ENCODE results near the gene BPIFB1.

The BPIFB1 gene

GRCh38 chr20:33282991-33283555 is at the start of gene BPIFB1:
Gene BPIFB1 (plus strand): TSS chr20:33283214. CDS start chr20:33286074, 2,860 bp downstream.
- DNase-seq, result no peak

GRCh38 chr20:33234050-33234449 is 49.0 kb upstream of the BPIFB1 start:
- no peak for DNase-seq

GRCh38 chr20:33235696-33236095 is 47.3 kb upstream of the BPIFB1 start, which contains the start of gene BPIFA1:
Gene BPIFA1 (plus strand): TSS chr20:33235996. CDS start chr20:33237712, 1,716 bp downstream.
- DNase-seq, result no peak

DNA sequence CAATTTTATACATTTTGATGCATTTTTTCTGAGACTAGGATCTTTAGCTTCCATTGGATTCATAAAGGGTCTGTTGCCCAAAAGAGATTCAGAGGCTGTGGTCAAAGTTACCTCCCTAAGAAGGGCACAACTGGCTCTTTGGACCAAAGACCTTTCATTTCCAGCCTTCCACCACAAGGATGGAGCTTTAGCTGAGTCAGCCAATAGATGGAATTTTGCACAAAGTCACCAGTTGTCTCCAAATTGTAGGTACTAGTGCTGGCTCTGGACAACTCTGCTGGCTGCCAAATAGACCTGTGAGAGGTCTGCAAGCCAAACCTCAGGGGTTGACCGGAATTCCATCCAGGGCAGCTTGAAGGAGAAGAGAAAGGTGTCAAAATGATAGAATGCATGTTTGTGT is 46.7 kb upstream of the BPIFB1 start:
- DNase-seq, result no peak

DNA sequence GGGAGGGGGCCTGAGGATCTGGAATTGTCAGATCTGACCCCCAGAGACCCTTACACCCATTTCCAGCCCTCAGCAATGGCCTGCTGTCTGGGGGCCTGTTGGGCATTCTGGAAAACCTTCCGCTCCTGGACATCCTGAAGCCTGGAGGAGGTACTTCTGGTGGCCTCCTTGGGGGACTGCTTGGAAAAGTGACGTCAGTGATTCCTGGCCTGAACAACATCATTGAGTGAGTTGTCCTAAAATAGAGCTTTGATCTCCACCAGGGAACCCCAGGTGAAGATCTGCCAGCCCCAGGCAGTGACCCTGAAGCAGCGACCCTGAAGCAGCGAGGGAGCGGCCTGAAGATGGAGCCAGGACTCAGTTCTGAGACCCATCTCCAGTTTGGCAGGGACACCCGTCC is 45.0 kb upstream of the BPIFB1 start:
- DNase-seq, result no peak

DNA sequence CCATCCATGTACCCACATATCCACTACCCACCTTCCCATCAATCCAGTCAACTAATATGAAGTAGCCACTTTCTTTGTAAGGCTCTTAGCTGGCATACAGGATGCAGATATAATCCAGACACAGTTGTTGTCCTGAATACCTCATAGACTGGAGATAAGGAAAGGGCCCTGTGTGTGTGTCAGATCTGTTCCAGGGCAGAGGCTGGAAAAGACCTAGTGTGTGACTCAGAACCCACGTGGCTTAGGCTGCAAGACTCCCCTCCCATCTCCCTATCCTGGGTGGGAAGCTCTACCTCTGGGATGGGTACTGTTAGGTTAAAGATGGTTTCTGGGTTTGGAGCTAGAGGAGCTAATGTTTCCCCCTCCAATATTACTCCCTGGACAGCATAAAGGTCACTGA is 43.6 kb upstream of the BPIFB1 start:
- no peak for DNase-seq

GRCh38 chr20:33239979-33240736 is 42.9 kb upstream of the BPIFB1 start:
- DNase-seq, result no peak

DNA sequence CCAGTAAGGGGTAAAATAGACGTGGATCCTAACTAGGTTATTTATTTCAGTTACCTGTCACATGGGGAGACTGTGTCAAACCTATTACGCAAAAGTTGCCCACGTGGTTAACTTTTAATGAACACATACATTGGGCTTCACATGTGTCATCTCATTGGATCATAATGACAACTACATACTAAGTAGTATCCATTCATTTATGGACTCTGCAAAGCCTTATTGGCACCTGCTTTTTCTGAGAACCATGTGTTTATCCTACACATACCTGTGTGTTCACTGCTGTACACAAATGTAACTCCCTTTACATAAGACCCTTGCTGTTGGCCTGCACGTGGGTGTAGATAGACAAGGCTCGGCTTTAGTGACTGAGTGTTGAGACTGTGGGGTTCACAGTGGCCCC is 42.1 kb upstream of the BPIFB1 start:
- no peak for DNase-seq

GRCh38 chr20:33242319-33243100 is 40.5 kb upstream of the BPIFB1 start:
- no peak for DNase-seq

DNA sequence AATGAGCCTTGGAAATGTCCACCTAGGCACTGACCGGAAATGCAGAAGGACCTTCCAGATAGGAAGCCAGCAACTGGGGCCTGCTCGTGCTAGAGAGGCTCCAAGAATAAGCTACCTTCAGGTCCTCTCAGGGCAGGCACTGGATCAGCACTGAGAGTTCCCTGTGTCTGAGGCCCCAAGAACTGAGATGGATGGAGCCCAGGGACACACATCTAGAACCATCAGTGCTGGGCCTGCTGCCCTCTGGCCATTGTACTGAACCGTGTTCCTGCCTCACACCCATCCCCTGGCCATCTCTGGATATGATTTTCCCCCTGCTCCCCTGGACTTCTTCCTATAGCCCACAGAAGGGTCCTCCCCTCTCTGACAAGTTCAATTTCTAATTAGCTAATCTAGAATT is 36.9 kb upstream of the BPIFB1 start:
- no peak for DNase-seq

DNA sequence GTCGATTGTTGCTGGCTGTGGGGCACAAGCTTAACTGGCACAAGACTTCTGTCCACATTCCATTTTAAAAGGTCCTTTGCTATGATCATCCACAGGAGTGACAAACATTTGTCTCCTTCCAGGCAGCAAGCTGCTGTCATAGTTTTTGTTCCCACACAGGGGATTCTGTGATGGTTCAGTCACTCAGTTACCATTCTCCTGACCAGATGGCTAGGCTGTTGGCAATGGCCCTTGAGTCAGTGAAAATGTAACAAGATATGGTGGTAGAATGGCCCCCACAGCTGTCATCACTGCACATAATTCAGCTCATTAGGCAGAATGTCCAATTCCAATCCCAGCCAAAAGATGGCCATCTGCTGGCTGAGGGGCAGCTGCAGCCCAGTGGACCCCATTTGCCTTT is 33.6 kb upstream of the BPIFB1 start:
- DNase-seq, result no peak

DNA sequence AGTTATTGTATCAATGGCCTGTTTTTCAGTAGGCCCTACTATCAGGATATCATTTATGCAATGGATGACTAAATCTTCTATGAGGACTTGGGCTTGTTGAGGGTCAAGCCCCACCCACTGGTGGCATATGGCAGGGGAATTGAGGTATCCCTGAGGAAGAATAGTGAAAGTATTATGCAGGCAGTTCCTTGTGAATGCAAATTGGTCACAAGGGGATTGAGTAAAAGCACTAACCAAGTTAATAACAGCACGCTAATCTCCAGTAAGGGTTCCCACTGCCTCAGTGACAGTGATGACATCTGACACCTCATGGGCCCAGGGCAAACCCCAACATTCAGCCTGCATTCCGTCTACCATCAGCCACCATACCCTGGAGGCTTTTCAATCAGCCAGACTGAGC is 32.3 kb upstream of the BPIFB1 start:
- DNase-seq, result no peak

GRCh38 chr20:33251496-33251895 is 31.5 kb upstream of the BPIFB1 start:
- DNase-seq, result no peak

DNA sequence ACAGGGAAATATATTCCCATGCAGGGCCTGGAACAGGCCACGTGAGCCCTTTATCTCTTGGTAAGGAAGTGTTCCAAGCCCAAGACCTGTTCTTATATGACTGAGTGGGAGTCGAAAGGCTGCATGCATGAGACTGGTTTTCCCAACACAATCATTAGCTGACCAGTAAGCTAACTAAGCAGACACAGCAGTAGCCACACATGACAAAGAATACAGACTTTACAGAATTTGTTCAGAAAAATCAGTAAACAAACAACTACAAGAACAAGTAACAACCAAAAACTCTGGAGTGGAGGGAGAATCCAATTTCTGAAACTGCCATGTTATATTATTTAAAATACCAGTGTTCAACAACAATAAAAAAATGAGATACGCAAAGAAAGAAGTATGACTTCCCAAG is 30.6 kb upstream of the BPIFB1 start:
- DNase-seq, result no peak

- DNase-seq, result no peak
These were observed 28.0 kb upstream of the BPIFB1 start for GRCh38 chr20:33255005-33255404.

DNA sequence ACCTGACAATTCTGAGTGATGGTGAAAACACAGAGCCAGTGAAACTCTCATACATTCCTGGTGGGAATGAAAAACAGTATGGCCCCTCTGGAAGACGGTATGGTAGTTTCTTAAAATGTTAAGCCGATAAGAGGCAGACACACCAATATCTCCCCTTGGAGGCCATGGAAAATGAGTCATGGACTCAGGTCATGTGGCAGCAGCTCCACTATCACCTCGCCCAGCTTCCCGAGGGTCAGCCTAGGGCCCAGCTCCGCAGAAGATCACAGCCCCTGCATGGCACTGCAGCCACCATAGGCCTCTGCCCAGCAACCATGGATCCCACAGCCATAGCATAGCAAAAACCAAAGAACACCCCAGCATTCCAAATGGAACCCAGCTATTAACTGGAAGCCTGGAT is 25.8 kb upstream of the BPIFB1 start:
- DNase-seq, result no peak

DNA sequence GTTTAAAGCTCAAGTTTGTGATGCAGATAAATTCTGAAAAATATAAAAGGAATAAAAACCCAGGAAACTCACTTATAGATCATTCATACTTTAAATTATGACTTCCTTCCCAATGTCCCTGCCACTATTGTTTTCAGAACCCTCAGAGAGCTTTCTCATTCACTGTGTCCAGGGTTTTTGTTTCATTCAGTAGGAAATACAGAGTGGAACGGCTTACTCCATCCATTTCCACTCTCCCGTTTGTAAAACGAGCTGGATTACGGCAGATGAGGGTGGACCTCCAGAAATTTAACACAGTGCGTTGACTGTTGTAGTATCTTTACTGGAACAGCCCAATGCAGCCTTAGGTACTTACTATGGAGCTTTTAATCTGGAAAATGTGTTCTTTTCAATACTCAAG is 23.6 kb upstream of the BPIFB1 start:
- no peak for DNase-seq

- DNase-seq, result no peak
These were observed 21.5 kb upstream of the BPIFB1 start for GRCh38 chr20:33261465-33261864.

DNA sequence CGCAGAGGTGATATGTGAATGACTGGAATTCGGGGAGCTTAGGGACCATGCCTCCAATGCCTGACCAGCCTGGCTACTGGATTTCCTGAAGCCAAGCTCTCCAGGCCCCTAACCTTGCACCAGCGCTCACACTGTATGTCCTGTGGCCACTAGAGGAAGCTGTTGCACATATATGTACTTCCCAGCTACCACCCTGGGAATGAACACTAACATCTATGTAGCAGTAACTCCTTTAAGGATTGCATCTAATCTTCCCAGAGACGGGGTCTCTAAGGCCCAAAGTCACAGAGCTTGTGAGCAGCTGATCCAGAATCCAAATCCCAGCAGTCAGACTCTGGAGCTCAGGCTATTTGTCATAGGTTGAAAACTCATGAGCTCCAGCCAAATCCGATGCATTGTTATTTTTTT is 20.4 kb upstream of the BPIFB1 start:
- DNase-seq, result no peak

DNA sequence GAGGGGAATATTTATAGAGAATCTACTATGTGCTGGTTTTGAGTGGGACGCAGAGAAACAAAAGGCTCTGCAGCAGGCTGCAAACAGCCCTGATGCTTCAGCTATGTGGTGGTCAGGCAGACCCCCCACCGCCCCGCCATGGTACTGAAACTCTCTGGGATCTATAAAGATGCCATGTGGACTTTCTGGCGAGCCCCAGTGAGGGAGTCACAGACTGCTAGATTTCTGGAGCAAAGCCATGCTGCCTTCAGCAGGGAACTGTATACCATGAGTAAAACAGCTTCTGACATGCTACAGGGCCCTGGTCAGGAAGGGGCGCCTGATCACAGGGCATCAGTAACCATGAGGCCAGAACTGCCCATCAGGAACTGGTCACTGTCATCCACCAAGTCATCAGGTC is 19.2 kb upstream of the BPIFB1 start:
- DNase-seq, result no peak

DNA sequence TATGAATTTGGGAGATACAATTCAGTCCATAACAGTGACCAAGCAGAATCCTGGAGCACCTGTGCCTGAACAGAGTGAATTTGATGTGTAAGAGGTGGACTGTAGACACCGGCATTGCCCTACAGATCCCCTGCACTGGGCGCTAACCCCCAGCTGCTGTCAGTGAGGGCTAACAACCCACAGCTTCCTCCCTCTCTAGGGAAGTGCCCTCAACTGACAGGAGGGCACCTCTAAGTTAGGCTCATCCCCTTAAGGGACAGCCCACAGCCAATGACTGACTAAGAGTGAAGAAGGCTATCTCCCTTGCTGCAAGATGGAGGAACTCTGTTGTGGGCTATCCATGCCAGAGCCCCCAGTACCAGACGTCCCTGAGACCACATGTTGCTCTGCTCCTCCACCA is 15.3 kb upstream of the BPIFB1 start:
- no peak for DNase-seq

DNA sequence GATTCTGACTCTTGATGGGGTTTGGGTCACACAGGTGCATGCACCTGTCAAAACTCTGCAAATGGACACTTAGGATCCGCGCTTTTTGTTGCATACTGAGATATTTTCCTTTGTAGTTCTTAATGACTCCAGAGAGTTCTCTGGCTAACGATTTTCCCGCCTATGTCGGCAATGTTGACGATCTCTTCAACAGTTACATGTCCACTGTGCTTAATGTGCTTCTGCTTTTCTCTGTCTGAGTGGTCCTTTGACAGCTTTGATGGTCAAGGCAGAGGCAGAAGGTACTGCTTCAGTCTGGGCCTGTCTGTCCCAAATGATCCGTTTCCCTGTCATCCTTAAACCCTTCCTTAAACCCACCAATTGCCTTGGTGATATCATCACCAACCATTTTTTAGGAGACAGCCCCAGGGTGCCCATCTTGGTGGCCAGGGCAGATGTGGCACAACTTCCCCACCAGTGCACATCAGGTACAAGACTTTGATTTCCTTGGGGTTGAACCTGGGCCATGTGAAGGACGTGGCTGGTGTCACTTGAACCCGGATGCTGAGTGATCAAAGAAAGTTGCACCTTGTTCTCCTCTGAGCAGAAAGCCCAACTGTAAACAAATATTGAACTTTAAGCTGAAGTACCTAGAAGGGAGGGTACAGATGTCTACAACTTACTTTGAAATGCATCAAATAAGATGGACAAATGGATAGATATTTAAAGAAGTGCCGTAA is 10.7 kb upstream of the BPIFB1 start:
- no peak for DNase-seq

DNA sequence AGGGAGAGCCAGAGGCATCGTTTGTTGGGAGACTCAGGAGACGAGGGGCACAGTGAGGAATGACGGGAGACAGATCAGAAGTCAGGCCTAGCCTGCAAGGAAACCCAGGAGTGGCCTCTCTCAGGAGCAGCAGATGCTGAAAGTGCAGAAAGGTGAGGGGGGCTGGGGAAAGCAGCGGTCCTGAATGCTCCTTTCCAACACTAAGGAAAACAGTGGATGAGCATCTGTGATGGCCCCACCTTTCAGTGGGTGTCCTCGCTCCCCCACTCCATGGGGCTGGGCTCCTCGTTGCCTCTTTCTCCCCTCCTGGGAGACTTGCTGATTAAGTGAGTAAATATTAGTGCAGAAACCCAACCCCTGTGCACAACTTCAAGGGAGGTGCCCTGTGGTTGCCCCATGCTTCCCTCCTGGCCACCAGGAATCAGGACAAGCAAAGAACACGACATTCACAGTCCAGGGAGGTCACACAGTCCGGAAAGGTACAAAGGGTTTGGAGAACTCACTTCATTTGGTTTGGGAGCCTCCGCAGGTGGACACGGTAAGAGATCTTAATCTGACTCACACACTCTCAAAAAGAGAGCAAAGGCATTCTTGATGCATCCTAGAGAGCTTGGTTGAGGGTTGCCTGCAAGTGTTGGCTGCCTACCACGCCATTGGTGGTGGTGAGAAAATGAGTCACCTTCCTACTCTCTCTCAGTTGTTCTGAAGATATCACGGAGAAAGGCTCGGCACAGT is 9.7 kb upstream of the BPIFB1 start:
- no peak for DNase-seq
